NCI-H510A (cell line): ENCODE measurements around the gene TGFBRAP1.
"Not testable (repeated sequence)": the region's sequence is repeated elsewhere in the genome, so short reads cannot be mapped to it uniquely, and the experiment has no call there.

Experiments
- DNase-seq: peaks from one replicate; lab custom pipeline; 2025; lab: John Stamatoyannopoulos, UW

Gene TGFBRAP1

GRCh38 chr2:105271393-105272045 is 58.0 kb downstream of the TGFBRAP1 start:
- no peak for DNase-seq

- no peak for DNase-seq
Observed at GRCh38 chr2:105269426-105269825, 60.1 kb downstream of the TGFBRAP1 start.

DNA sequence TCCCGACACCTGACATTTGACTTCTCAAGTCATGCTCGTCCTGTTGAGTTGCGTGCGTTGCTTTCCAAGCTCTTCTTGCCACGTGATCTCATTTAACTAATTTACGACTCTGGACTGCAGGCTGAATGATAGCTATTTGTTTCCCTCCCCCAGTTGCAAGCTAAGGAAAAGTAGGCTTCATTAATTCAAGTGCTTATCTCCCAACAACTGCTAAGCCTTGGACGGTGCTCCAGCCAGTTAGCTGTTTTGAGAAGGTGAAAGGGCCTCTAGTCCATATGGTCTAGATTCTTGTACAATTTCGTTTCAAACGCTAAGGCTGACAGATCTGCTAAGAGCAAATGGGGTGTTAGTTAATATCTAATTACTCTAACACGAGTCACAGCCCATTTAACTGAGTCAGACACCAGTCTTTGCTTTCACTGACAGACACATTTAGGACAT is 66.9 kb downstream of the TGFBRAP1 start:
- DNase-seq: no peak

DNA sequence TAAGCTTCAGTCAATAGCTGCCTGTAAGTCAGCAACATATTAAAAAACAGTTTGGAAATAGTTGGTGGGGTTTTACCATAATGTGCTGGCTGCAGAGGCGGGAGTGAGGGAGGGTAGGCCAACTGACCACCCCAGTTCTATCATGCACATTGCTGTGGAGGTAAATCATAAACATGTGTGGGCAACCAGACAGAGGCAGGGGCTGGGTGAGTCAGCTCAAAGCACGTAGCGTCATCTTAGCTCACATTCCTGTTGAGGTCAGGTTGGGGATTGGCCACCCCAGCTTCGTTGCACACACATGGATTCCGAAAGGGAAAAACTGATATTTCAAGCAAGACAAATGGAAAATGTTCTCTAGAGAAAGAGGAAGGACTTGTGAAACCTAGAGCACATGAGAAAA is 68.5 kb downstream of the TGFBRAP1 start:
- no peak for DNase-seq

GRCh38 chr2:105258835-105259350 is 70.6 kb downstream of the TGFBRAP1 start:
- no peak for DNase-seq

DNA sequence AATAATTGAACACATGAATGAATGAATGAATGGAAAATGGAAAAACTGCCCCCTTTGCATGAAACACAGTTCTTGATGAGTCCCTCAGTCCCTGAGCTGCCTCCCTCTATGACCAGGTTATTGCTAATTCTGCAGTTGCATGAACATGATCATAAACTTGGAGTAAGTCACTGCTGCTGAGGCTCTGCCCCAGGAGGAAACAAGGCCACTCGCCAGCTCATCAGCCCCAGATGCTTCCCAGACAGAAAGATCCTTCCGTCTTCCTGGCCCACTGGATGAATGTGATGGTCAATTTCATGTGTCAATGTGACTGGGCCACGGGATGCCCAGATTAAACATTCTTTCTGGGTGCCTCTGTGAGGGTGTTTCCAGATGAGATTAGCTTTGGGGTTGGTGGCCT is 71.6 kb downstream of the TGFBRAP1 start:
- no peak for DNase-seq

- no peak for DNase-seq
Observed at GRCh38 chr2:105256431-105257047, 73.0 kb downstream of the TGFBRAP1 start.

DNA sequence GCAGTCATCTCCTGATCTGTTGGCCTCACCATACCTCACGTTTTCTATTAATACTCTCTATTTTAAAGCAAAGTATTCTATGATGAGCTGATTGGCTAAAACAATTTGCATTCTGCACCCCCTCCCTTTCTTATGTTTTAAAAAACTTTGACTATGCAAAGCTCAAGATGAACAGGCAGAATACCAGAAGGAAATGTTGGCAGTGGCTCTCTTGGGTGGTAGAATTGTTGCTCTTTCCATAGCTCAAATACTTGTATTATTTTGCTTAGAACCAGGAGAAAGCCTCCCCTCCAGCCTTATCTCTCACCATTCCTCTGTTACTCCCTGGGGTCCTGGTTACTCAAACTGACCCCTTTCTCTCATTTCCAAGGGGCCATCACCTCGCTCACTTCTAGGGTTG is 73.6 kb downstream of the TGFBRAP1 start:
- DNase-seq: no peak

DNA sequence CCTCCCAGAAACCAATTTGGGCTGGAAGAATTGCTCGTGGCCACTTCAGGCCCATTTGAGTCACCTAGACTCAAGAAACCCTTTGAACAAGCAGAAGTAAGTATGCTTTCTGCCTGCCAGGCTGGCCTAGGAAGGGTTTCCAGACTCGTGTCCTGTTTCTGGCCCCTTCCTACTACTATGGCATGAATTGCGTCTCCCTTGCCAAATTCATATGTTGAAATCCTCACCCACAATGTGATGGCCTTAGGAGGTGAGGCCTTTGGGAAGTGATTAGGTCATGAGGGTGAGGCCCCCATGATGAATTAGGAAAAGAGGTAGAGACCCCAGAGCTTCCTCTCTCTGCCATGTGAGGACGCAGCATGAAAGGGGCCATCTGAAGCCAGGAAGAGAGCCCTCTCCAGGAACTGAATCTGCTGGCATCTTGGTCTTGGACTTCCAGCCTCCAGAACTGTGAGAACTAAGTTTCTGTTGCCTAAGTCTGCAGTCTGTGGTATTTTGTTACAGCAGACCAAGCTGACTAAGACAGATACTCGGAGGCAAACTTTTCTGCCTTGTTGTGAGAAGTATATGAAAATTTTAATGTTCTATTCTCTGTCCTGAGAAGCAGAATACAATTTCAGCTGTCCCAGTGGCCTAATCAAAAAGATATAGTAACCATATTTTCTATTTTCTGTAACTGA is 74.9 kb downstream of the TGFBRAP1 start:
- DNase-seq: no peak

DNA sequence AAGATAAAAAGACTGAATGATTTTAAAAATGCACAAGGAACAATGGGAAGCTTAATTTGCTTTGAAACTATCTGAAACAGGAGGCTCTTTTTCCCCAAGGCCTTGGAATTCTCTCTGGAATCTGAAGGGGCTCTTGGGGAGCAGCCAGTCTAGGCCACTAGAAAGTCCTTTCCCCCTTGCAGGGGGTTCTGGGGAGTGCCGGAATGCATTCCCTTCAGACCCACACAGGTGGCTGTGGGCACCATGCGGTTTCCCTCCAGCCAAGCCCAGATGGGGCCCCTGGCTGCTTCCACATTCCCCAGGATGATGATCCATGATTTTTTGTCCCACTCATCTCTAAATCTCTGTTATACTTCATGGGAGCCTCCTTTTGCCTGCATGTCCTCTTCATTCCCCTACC is 77.3 kb downstream of the TGFBRAP1 start:
- DNase-seq: no peak

- not testable (repeated sequence) for DNase-seq
Observed at GRCh38 chr2:105251016-105251648, 78.4 kb downstream of the TGFBRAP1 start.

- DNase-seq: no peak
Observed at GRCh38 chr2:105249891-105250290, 79.6 kb downstream of the TGFBRAP1 start.

- no peak for DNase-seq
Observed at GRCh38 chr2:105249181-105249580, 80.4 kb downstream of the TGFBRAP1 start.

- DNase-seq: no peak
Observed at GRCh38 chr2:105248316-105249070, 81.0 kb downstream of the TGFBRAP1 start.

- no peak for DNase-seq
Observed at GRCh38 chr2:105244451-105244850, 85.1 kb downstream of the TGFBRAP1 start.

GRCh38 chr2:105243961-105244360 is 85.6 kb downstream of the TGFBRAP1 start:
- no peak for DNase-seq

DNA sequence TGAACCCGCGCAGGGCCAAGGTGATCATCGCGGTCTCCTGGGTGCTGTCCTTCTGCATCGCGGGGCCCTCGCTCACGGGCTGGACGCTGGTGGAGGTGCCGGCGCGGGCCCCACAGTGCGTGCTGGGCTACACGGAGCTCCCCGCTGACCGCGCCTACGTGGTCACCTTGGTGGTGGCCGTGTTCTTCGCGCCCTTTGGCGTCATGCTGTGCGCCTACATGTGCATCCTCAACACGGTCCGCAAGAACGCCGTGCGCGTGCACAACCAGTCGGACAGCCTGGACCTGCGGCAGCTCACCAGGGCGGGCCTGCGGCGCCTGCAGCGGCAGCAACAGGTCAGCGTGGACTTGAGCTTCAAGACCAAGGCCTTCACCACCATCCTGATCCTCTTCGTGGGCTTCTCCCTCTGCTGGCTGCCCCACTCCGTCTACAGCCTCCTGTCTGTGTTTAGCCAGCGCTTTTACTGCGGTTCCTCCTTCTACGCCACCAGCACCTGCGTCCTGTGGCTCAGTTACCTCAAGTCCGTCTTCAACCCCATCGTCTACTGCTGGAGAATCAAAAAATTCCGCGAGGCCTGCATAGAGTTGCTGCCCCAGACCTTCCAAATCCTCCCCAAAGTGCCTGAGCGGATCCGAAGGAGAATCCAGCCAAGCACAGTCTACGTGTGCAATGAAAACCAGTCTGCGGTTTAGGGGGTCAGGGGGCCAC is 87.1 kb downstream of the TGFBRAP1 start:
- DNase-seq: no peak

DNA sequence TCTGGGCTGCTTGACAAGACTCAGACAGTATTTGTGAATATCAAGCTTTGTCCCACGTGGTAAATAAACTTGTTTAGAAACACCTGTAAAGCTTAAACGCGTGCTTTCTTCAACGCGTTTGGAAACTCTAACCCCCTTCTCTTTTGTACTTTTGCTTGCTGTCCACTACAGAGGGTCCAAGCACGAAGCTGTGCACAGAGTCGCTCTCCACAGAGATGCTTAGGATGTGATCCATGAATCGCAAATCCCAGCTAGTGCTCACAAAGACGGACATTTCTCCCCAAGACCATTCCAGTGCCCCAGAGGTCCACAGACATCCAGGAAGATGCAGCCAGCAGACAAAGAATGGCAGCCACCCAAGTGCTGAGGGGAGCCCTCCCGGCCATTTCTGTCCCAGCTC is 88.1 kb downstream of the TGFBRAP1 start, which contains the start of gene GPR45:
TSS of gene GPR45 (plus strand) at position 301 of the 400 bp plus-strand sequence. CDS start 116 bp downstream, outside the sequence.
- no peak for DNase-seq

GRCh38 chr2:105239924-105240323 is 89.6 kb downstream of the TGFBRAP1 start:
- no peak for DNase-seq

DNA sequence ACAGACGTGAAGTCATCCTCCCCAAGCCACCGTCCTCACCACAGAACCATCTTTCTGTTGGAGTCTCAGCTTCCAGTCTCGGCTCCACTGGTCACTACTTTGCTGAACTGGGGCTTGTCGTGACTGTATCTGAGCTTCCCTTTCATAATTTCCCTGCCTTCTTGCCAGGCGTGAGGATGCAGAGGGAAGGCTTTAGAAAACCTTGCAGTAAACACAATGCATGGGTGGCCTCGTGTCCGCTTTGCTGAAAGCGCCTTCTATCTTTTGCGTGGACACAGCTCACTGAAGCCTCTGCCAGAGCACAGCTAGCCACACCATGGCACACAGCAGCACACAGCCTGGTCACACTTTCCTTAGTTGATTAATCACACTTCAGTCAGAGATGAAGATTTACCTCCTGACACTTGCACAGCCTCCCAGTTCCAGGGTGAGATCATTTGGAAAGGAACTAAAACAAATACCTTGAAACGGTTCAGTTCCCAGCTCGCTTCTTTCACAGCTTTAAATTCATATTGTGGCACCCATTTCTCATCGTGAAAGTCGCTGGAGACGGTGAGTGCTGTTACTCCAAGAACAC is 90.8 kb downstream of the TGFBRAP1 start:
- no peak for DNase-seq
